Upper lobe of left lung (tissue), 4 donors: ENCODE data around the gene ADM.

Experiments used
- CTCF ChIP-seq, 6 experiments: fragments of 450-650 bp in 4 of 6; fragments of 200-600 bp in 2 of 6; sonication (generic) in 2 of 6; IDR thresholded peaks; one replicate each; pipeline ENCODE4 v1.5.1; 2016 to 2019; ENCODE audit warnings: antibody characterized with exemption in 6 of 6
- EP300 ChIP-seq, 4 donors: sonication (generic); formaldehyde crosslinking; IDR thresholded peaks; one replicate each; pipeline ENCODE4 v1.5.1; 2017; ENCODE audit warnings: antibody characterized with exemption in 4 of 4, control low read depth in 2 of 4
- POLR2A ChIP-seq, 4 donors: fragments of 450-650 bp; IDR thresholded peaks; one replicate each; pipeline ENCODE4 v1.5.1; 2016 to 2017; ENCODE audit warnings: antibody characterized with exemption in 4 of 4, mild to moderate bottlenecking in 2 of 4
- POLR2AphosphoS5 ChIP-seq, 2 donors: sonication (generic); formaldehyde crosslinking; IDR thresholded peaks; one replicate each; pipeline ENCODE4 v1.5.1; 2017; ENCODE audit warnings: antibody characterized with exemption in 2 of 2

- TF ChIP-seq CTCF (IDR thresholded peaks at IDR 0.05) (no peak), POLR2AphosphoS5 (IDR thresholded peaks at IDR 0.05) (no peak), POLR2A (IDR thresholded peaks at IDR 0.05) (no peak), EP300 (IDR thresholded peaks at IDR 0.05) (no peak)
These were observed 33.4 kb downstream of the ADM start for GRCh38 chr11:10338287-10338686.
